ENCODE data around the gene DUSP22.
A peak's percentile ranks its signal among the peaks of the same experiment; 100 is the strongest.

DUSP22 gene

GRCh38 chr6:354631-355280 lies 62.5 kb downstream of the DUSP22 start:
- H3K4me3 Mint-ChIP-seq, result no peak overlapping the region
- peaks cover 13% of the 10 kb centered on the region for H3K36me3 Mint-ChIP-seq (ENCODE audit: low read depth)
- H3K4me1 Mint-ChIP-seq (ENCODE audit: low read depth), result peaks cover 22% of the 10 kb centered on the region
- no peak for DNase-seq
- no peak overlapping the region for H3K27ac Mint-ChIP-seq
- H3K27me3 Mint-ChIP-seq, result no peaks in the 10 kb centered on the region
- H3K9me3 Mint-ChIP-seq, result no peaks in the 10 kb centered on the region

- Mint-ChIP-seq H3K4me1 (ENCODE audit: low read depth) (peaks cover 22% of the 10 kb centered on the region), H3K9me3 (no peaks in the 10 kb centered on the region), H3K4me3 (no peak overlapping the region), H3K27me3 (no peaks in the 10 kb centered on the region), H3K27ac (no peak overlapping the region), H3K36me3 (ENCODE audit: low read depth) (peaks cover 7% of the 10 kb centered on the region)
- DNase-seq, result no peak
Measured at GRCh38 chr6:355373-356208, 63.3 kb downstream of the DUSP22 start.

GRCh38 chr6:356828-357251 lies 64.6 kb downstream of the DUSP22 start:
- no peak for DNase-seq
- Mint-ChIP-seq H3K4me1 (ENCODE audit: low read depth) (peaks cover 22% of the 10 kb centered on the region), H3K4me3 (no peak overlapping the region)

GRCh38 chr6:357261-357790 lies 65.0 kb downstream of the DUSP22 start:
- Mint-ChIP-seq H3K27ac (peak overlapping the region; percentile 53), H3K9me3 (no peaks in the 10 kb centered on the region), H3K4me1 (ENCODE audit: low read depth) (peaks cover 22% of the 10 kb centered on the region), H3K27me3 (no peaks in the 10 kb centered on the region), H3K4me3 (no peak overlapping the region), H3K36me3 (ENCODE audit: low read depth) (no peaks in the 10 kb centered on the region)
- DNase-seq, result no peak

More at GRCh38 chr6:356828-357251, 64.6 kb downstream of the DUSP22 start:
- H3K36me3 Mint-ChIP-seq (ENCODE audit: low read depth), result no peaks in the 10 kb centered on the region
- H3K27me3 Mint-ChIP-seq, result no peaks in the 10 kb centered on the region
- H3K27ac Mint-ChIP-seq, result peak overlapping the region; percentile 53
- no peaks in the 10 kb centered on the region for H3K9me3 Mint-ChIP-seq

GRCh38 chr6:357791-358341 lies 65.6 kb downstream of the DUSP22 start:
- no peaks in the 10 kb centered on the region for H3K36me3 Mint-ChIP-seq (ENCODE audit: low read depth)
- DNase-seq, result no peak
- H3K4me1 Mint-ChIP-seq (ENCODE audit: low read depth), result peaks cover 22% of the 10 kb centered on the region
- H3K4me3 Mint-ChIP-seq, result no peak overlapping the region
- no peaks in the 10 kb centered on the region for H3K27me3 Mint-ChIP-seq
- H3K27ac Mint-ChIP-seq, result no peak overlapping the region
- H3K9me3 Mint-ChIP-seq, result peaks cover 4% of the 10 kb centered on the region

- Mint-ChIP-seq H3K36me3 (ENCODE audit: low read depth) (no peaks in the 10 kb centered on the region), H3K9me3 (peaks cover 7% of the 10 kb centered on the region), H3K27ac (no peak overlapping the region), H3K4me1 (ENCODE audit: low read depth) (peaks cover 22% of the 10 kb centered on the region), H3K27me3 (no peaks in the 10 kb centered on the region), H3K4me3 (no peak overlapping the region)
- DNase-seq, result no peak
Measured at GRCh38 chr6:358432-358831, 66.1 kb downstream of the DUSP22 start.

- Mint-ChIP-seq H3K9me3 (peaks cover 10% of the 10 kb centered on the region), H3K27me3 (no peaks in the 10 kb centered on the region), H3K4me1 (ENCODE audit: low read depth) (peaks cover 22% of the 10 kb centered on the region), H3K27ac (no peak overlapping the region), H3K4me3 (no peak overlapping the region), H3K36me3 (ENCODE audit: low read depth) (no peaks in the 10 kb centered on the region)
- DNase-seq, result no peak
Measured at GRCh38 chr6:358847-359246, 66.6 kb downstream of the DUSP22 start.

- Mint-ChIP-seq H3K4me1 (ENCODE audit: low read depth) (peaks cover 22% of the 10 kb centered on the region), H3K27ac (no peak overlapping the region), H3K36me3 (ENCODE audit: low read depth) (no peaks in the 10 kb centered on the region), H3K9me3 (peaks cover 16% of the 10 kb centered on the region), H3K27me3 (no peaks in the 10 kb centered on the region), H3K4me3 (no peak overlapping the region)
- DNase-seq, result no peak
Measured at GRCh38 chr6:359261-360035, 67.2 kb downstream of the DUSP22 start.

GRCh38 chr6:360349-360748 lies 68.1 kb downstream of the DUSP22 start:
- Mint-ChIP-seq H3K27me3 (no peaks in the 10 kb centered on the region), H3K27ac (no peak overlapping the region), H3K36me3 (ENCODE audit: low read depth) (no peaks in the 10 kb centered on the region), H3K9me3 (peaks cover 17% of the 10 kb centered on the region), H3K4me1 (ENCODE audit: low read depth) (peaks cover 22% of the 10 kb centered on the region), H3K4me3 (no peak overlapping the region)
- DNase-seq, result no peak

GRCh38 chr6:360764-361373 lies 68.6 kb downstream of the DUSP22 start:
- no peak overlapping the region for H3K4me3 Mint-ChIP-seq
- H3K36me3 Mint-ChIP-seq (ENCODE audit: low read depth), result no peaks in the 10 kb centered on the region
- no peaks in the 10 kb centered on the region for H3K27me3 Mint-ChIP-seq
- no peak for DNase-seq
- H3K4me1 Mint-ChIP-seq (ENCODE audit: low read depth), result peaks cover 22% of the 10 kb centered on the region
- H3K27ac Mint-ChIP-seq, result no peak overlapping the region
- peaks cover 21% of the 10 kb centered on the region for H3K9me3 Mint-ChIP-seq

GRCh38 chr6:361411-362132 lies 69.3 kb downstream of the DUSP22 start:
- Mint-ChIP-seq H3K4me3 (no peak overlapping the region), H3K27me3 (no peaks in the 10 kb centered on the region), H3K4me1 (ENCODE audit: low read depth) (peaks cover 18% of the 10 kb centered on the region), H3K27ac (no peak overlapping the region), H3K9me3 (peaks cover 21% of the 10 kb centered on the region), H3K36me3 (ENCODE audit: low read depth) (no peaks in the 10 kb centered on the region)
- no peak for DNase-seq

GRCh38 chr6:362231-362923 lies 70.1 kb downstream of the DUSP22 start:
- H3K27me3 Mint-ChIP-seq, result no peaks in the 10 kb centered on the region
- no peak for DNase-seq
- peaks cover 21% of the 10 kb centered on the region for H3K9me3 Mint-ChIP-seq
- no peaks in the 10 kb centered on the region for H3K36me3 Mint-ChIP-seq (ENCODE audit: low read depth)
- H3K27ac Mint-ChIP-seq, result no peak overlapping the region
- no peak overlapping the region for H3K4me3 Mint-ChIP-seq
- peaks cover 10% of the 10 kb centered on the region for H3K4me1 Mint-ChIP-seq (ENCODE audit: low read depth)

- Mint-ChIP-seq H3K9me3 (peaks cover 21% of the 10 kb centered on the region), H3K36me3 (ENCODE audit: low read depth) (no peaks in the 10 kb centered on the region), H3K27ac (no peak overlapping the region), H3K4me1 (ENCODE audit: low read depth) (peaks cover 5% of the 10 kb centered on the region), H3K4me3 (no peak overlapping the region), H3K27me3 (peaks cover 4% of the 10 kb centered on the region)
- DNase-seq, result no peak
Measured at GRCh38 chr6:362924-363249, 70.6 kb downstream of the DUSP22 start.

Data from activated T-cell treated with anti-CD3 and anti-CD28 coated beads, Interleukin-2, amount 50 U/mL, for 24 hours (primary cell).